H4 (cell line): Measurements from ENCODE around the gene GRID1. TPM values are rescaled to one million over a fixed set of nuclear protein-coding genes. Genes with fewer than 3 reads are reported as not detected.
"Not testable (repeated sequence)": the region's sequence is repeated elsewhere in the genome, so short reads cannot be mapped to it uniquely, and the experiment has no call there.

ENCODE experiments used
- DNase-seq: peaks from one replicate; pipeline ENCODE4 v3.0.0-alpha.2; 2015; ENCODE audit warnings: low spot score
- total RNA-seq: library from RNA; depleted of rRNA; stranded (reverse); fragments of >200 nt; shearing (Covaris generic); gene quantifications from 2 replicates; pipeline ENCODE4 v1.2.3, GENCODE V29; 2014

The GRID1 gene
- total RNA-seq, 1 experiment from 2014 or later = 2.4 TPM

- DNase-seq = no peak
Observed at GRCh38 chr10:86253091-86254072, 113.2 kb downstream of the GRID1 start.

GRCh38 chr10:86252556-86252955 lies 114.0 kb downstream of the GRID1 start:
- DNase-seq = no peak

- no peak for DNase-seq
Observed at GRCh38 chr10:86252079-86252478, 114.5 kb downstream of the GRID1 start.

GRCh38 chr10:86251426-86251825 lies 115.2 kb downstream of the GRID1 start:
- DNase-seq = no peak

GRCh38 chr10:86250399-86250798 lies 116.2 kb downstream of the GRID1 start:
- no peak for DNase-seq

- no peak for DNase-seq
Observed at GRCh38 chr10:86249794-86250193, 116.8 kb downstream of the GRID1 start.

- no peak for DNase-seq
Observed at GRCh38 chr10:86248062-86248461, 118.5 kb downstream of the GRID1 start.

GRCh38 chr10:86247588-86247987 lies 119.0 kb downstream of the GRID1 start:
- no peak for DNase-seq

- no peak for DNase-seq
Observed at GRCh38 chr10:86247073-86247472, 119.5 kb downstream of the GRID1 start.

- DNase-seq = no peak
Observed at GRCh38 chr10:86246279-86246940, 120.2 kb downstream of the GRID1 start.

- no peak for DNase-seq
Observed at GRCh38 chr10:86245015-86245394, 121.6 kb downstream of the GRID1 start.

GRCh38 chr10:86244297-86245014 lies 122.1 kb downstream of the GRID1 start:
- no peak for DNase-seq

- DNase-seq = no peak
Observed at GRCh38 chr10:86243651-86244155, 122.9 kb downstream of the GRID1 start.

- no peak for DNase-seq
Observed at GRCh38 chr10:86242761-86243160, 123.8 kb downstream of the GRID1 start.

- not testable (repeated sequence) for DNase-seq
Observed at GRCh38 chr10:86238089-86238488, 128.5 kb downstream of the GRID1 start.

- no peak for DNase-seq
Observed at GRCh38 chr10:86234541-86235270, 131.9 kb downstream of the GRID1 start.

- DNase-seq = no peak
Observed at GRCh38 chr10:86234107-86234506, 132.5 kb downstream of the GRID1 start.

GRCh38 chr10:86233131-86233530 lies 133.5 kb downstream of the GRID1 start:
- no peak for DNase-seq

GRCh38 chr10:86232644-86233043 lies 134.0 kb downstream of the GRID1 start:
- DNase-seq = no peak

- no peak for DNase-seq
Observed at GRCh38 chr10:86231796-86232560, 134.6 kb downstream of the GRID1 start.
